ENCODE measurements around the gene CENPX. TPM values are rescaled to one million over a fixed set of nuclear protein-coding genes. Genes with fewer than 3 reads are reported as not detected.

Gene CENPX
- total RNA-seq, 2 experiments from 2014 or later = 80.2 to 91.3 TPM

DNA sequence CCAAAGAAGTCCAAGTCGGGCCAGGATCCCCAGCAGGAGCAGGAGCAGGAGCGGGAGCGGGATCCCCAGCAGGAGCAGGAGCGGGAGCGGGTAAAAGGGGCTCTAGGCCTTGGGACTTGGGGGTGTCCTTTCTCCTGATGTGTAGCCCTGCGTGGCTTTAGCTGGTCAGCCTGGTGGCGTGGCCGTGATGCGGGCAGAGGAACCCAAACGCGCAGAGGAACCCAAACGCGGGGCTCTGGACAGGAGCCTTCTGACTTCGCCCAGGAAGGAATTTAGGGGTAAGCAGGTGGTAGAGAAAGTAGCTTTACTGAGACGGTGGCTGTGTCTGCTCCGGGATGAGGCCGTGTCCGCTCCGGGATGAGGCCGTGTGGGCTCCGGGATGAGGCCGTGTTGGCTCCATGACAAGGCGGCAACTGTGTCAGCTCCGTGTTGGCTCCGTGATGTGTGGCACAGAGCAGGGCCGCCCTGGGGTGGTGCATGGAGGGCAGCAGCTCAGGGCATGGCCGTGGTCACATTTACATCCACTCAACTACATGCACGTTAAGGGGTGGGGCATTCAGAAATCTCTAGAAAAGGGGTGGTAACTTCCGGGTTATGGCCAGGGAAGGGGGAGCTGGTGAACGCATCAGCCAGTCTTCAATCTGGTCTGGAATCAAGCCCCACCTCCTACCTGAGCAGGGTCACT is 25.8 kb downstream of the CENPX start:
- H3K27ac Mint-ChIP-seq = no peak overlapping the region
- no peaks in the 10 kb centered on the region for H3K4me1 Mint-ChIP-seq
- CTCF ChIA-PET = interaction anchor here (0.6 to 1.4 kb wide), 3 partner anchors 37 to 171 kb away, joined by 3 to 6 read pairs (median 3); partner anchors contain the start of gene DCXR
- no peaks in the 10 kb centered on the region for H3K36me3 Mint-ChIP-seq
- H3K9me3 Mint-ChIP-seq (ENCODE audit: low read depth) = no peaks in the 10 kb centered on the region
- ATAC-seq (no peak), DNase-seq (no peak)
- H3K4me3 Mint-ChIP-seq = no peak overlapping the region
- no peaks in the 10 kb centered on the region for H3K27me3 Mint-ChIP-seq

DNA sequence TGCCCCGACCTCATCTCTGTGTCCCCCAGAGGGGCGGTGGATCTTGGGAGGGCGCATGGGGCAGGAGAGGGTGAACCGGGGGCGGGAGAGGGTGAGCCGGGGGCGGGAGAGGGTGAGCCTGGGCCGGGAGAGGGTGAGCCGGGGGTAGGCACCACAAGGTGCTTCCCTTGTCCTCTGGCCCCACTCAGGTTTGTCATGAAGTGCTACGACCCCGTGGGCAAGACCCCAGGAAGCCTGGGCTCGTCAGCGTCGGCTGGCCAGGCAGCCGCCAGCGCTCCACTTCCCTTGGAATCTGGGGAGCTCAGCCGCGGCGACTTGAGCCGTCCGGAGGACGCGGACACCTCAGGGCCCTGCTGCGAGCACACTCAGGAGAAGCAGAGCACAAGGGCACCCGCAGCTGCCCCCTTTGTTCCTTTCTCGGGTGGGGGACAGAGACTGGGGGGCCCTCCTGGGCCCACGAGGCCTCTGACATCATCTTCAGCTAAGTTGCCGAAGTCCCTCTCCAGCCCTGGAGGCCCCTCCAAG is 26.4 kb downstream of the CENPX start:
- CTCF ChIA-PET = interaction anchor here (1.4 kb wide), 1 partner anchor 37 kb away, joined by 6 read pairs; no protein-coding TSS in a partner anchor
- H3K4me1 Mint-ChIP-seq = no peaks in the 10 kb centered on the region
- no peaks in the 10 kb centered on the region for H3K9me3 Mint-ChIP-seq (ENCODE audit: low read depth)
- H3K4me3 Mint-ChIP-seq = no peak overlapping the region
- no peaks in the 10 kb centered on the region for H3K36me3 Mint-ChIP-seq
- DNase-seq (no peak), ATAC-seq (no peak)
- no peak overlapping the region for H3K27ac Mint-ChIP-seq
- no peaks in the 10 kb centered on the region for H3K27me3 Mint-ChIP-seq

DNA sequence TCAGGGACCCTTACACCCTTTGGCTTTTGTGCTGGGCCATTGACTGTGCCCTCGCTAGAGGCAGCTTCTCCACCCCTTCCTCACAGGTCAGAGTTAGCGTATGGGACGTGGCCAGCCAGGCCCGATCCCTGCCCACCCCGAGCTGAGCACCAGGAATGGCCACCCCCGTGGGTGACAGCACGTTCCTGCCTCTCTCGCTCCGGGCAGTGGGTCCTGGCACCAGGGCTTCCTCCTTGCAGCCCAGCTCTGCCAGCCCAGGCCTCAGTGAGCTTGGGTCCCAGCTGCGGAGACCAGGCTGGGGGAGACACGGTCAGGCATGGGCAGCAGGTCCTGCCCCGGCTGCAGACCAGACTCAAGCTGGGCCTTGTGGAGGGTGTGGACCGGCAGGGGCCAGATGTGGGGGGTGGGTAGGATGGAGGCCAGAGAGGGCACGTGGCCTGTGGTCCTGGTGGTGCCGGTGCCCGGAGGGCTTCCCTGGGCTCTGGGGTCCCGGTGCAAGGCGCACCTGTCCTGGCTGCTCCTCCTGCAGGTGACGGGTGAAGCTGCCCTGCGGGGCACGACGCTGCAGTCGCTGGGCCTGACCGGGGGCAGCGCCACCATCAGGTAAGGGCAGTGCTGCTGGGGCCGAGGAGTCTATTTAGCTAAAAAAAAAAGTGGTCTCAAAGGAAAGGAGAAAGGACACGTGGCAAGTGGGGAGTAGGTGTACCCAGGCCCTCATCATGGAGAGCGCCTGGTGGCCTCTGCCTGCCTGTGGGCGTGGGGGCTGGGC is 27.0 kb downstream of the CENPX start:
- H3K9me3 Mint-ChIP-seq (ENCODE audit: low read depth) = no peaks in the 10 kb centered on the region
- no peak overlapping the region for H3K27ac Mint-ChIP-seq
- no peak for DNase-seq
- ATAC-seq = no peak
- no peak overlapping the region for H3K4me3 Mint-ChIP-seq
- H3K36me3 Mint-ChIP-seq = no peaks in the 10 kb centered on the region
- H3K27me3 Mint-ChIP-seq = no peaks in the 10 kb centered on the region
- CTCF ChIA-PET = no interaction called here
- H3K4me1 Mint-ChIP-seq = no peaks in the 10 kb centered on the region

DNA sequence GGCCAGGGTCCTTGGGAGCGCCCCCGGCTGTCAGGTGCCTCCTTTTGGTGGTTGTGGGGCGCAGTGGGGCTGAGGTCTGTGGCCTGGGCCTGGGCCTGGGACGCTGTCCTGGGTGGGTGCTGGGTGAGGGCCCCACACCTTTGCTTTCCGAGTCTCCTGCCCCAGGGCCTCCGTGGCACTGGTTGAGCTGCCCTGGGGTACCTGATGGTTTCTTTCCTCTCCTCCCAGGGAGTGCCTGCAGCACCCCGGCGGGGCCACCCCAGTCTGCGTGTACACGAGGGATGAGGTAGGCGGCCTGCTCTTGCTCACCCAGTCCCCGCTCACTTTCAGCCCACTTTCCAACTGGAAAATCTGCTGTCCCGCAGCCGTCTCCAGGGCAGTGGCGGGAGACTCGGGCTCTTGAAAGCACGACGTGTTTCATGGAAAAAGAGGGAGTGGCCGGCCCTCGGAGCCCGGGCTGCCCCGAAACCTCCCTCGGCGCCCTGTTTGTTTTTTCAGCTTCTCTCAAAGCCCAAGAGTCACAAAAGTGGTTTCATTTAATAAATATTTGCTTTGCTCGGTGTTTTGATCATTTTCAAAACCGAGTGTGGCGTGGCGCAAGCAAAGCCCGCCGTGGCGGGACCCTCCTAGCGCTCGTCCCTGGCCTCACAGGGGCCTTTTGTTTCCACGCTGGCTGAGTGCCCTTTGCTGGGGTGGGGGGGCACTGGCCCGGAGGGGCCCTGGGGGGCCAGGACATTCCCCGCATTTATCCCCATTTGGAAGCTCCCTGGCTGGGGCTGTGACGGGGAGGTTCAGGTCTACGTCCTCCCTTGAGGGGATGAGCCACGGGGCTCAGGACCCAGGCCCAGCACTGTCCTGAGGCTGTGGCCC is 27.9 kb downstream of the CENPX start:
- no peaks in the 10 kb centered on the region for H3K27me3 Mint-ChIP-seq
- CTCF ChIA-PET = no interaction called here
- H3K9me3 Mint-ChIP-seq (ENCODE audit: low read depth) = no peaks in the 10 kb centered on the region
- DNase-seq (no peak), ATAC-seq (no peak)
- no peaks in the 10 kb centered on the region for H3K36me3 Mint-ChIP-seq
- H3K4me3 Mint-ChIP-seq = no peak overlapping the region
- H3K4me1 Mint-ChIP-seq = no peaks in the 10 kb centered on the region
- H3K27ac Mint-ChIP-seq = no peak overlapping the region

DNA sequence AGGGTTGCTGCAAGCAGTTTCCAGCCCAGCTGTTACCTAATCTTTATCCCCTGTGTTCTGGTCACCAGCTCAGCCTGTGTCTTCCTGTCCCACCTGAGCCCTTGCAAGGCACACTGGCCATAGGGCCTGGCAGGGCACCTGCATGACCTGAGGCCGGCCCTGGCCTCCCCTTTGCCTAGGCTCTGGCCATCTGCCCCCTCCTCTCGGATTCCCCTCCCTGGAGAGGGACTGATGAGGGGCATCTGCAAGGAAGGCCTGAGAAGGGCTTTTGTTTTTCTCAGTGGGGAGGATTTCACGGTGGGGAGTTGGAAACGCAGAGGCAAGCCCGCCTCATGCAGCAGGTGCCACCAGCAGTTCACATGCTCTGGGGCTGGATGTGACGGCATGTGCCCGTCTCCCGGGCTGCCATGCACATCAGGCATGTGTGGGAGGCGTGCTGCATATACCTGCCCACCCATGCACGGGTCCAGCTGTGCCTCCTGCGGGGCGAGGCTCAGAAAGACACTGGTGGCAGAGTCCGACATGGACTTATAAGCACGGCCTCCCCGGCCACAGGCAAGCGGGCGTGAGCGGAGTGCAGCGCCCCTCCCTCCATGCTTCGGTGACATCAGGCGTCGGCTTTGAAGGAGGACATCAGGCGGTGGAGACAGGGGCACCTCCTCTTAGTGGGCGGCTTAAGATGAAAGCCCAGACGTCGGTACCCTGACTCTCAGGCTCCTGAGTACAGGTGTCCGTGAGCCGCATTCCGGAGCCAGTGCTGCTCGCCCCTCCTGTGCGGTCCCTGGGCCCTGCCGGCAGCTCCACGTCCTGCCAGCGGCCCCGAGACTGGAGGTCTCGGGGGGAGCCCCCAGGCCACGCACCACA is 28.7 kb downstream of the CENPX start:
- no peaks in the 10 kb centered on the region for H3K27me3 Mint-ChIP-seq
- CTCF ChIA-PET = no interaction called here
- no peak overlapping the region for H3K4me3 Mint-ChIP-seq
- no peak overlapping the region for H3K27ac Mint-ChIP-seq
- DNase-seq (no peak), ATAC-seq (no peak)
- no peaks in the 10 kb centered on the region for H3K4me1 Mint-ChIP-seq
- H3K36me3 Mint-ChIP-seq = no peaks in the 10 kb centered on the region
- H3K9me3 Mint-ChIP-seq (ENCODE audit: low read depth) = no peaks in the 10 kb centered on the region

DNA sequence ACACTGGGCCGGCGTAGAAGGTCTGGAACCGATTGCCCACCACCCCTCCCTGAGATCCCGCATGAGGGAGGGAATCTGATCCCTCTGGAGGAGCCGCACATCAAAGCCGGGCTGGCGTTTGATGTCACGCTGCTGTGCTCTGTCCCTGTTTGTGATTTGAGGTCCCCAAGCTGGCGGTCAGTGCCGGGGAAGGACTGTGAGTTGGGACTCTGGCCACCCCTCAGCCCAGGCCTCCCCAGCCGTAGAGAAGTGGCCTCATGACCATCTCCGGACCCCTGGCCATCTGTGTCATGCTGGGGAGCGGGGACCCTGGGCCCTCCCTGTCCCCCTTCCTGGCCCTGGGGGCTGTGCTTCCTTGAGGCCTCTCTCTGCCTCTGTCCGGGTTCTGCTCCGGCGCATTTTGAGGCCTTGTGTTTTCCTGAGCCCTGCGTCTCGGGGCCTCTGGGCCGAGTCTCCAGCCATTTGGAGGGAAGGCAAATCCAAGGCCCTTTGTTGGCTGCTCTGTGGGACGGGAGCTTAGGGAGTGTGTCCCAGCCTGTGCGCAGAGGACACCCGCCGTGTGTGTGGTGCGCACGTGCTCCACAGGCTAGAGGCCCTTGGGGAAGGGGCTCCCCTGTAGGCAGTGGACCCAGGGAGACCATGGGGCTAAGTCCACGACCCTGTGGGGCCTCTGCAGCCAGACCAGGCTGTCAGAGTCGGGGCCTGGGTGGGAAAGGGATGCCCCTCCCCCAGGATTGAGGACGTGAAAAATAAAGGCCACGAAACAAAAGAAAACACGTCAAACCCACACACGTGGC is 30.2 kb downstream of the CENPX start:
- H3K4me3 Mint-ChIP-seq = no peak overlapping the region
- no peak for ATAC-seq
- CTCF ChIA-PET = no interaction called here
- H3K9me3 Mint-ChIP-seq (ENCODE audit: low read depth) = no peaks in the 10 kb centered on the region
- H3K27me3 Mint-ChIP-seq = no peaks in the 10 kb centered on the region
- no peaks in the 10 kb centered on the region for H3K4me1 Mint-ChIP-seq
- DNase-seq = no peak
- H3K27ac Mint-ChIP-seq = no peak overlapping the region
- H3K36me3 Mint-ChIP-seq = no peaks in the 10 kb centered on the region

DNA sequence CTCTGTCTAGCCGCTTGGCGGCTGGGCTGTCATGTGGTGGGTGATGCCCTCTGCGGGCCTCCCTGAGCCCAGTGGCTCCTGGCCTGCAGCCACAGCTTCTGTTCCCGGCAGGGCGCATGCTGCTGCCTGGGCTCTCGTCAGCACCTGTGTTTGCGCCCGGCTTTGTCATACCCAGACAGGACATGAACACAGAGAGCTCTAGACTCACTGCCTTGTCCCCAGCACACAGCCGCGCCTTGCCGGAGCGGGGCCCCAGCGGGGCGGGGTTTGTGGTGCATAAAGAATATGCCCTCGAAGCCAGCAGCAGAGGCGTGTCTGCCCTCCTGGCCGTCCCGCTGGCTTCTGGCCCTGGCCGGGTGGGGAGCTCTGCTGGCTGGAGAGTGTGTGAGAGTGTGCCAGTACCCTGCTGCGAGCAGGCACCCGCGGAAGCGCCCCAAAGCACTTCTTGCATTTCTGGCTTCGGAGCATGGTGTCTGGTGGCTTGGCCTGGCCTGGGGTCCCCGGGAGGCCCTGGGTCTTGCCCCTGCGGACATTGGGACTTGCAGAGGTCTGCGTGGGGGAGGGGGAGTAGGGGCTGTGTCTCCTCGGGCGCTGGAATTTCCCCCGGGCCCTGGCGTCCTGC is 30.9 kb downstream of the CENPX start:
- no peaks in the 10 kb centered on the region for H3K9me3 Mint-ChIP-seq (ENCODE audit: low read depth)
- H3K4me3 Mint-ChIP-seq = no peak overlapping the region
- no peaks in the 10 kb centered on the region for H3K27me3 Mint-ChIP-seq
- H3K27ac Mint-ChIP-seq = no peak overlapping the region
- H3K36me3 Mint-ChIP-seq = no peaks in the 10 kb centered on the region
- ATAC-seq (no peak), DNase-seq (no peak)
- H3K4me1 Mint-ChIP-seq = no peaks in the 10 kb centered on the region
- CTCF ChIA-PET = interaction anchor here (0.5 kb wide), 1 partner anchor 139 kb away, joined by 5 read pairs; no protein-coding TSS in a partner anchor

DNA sequence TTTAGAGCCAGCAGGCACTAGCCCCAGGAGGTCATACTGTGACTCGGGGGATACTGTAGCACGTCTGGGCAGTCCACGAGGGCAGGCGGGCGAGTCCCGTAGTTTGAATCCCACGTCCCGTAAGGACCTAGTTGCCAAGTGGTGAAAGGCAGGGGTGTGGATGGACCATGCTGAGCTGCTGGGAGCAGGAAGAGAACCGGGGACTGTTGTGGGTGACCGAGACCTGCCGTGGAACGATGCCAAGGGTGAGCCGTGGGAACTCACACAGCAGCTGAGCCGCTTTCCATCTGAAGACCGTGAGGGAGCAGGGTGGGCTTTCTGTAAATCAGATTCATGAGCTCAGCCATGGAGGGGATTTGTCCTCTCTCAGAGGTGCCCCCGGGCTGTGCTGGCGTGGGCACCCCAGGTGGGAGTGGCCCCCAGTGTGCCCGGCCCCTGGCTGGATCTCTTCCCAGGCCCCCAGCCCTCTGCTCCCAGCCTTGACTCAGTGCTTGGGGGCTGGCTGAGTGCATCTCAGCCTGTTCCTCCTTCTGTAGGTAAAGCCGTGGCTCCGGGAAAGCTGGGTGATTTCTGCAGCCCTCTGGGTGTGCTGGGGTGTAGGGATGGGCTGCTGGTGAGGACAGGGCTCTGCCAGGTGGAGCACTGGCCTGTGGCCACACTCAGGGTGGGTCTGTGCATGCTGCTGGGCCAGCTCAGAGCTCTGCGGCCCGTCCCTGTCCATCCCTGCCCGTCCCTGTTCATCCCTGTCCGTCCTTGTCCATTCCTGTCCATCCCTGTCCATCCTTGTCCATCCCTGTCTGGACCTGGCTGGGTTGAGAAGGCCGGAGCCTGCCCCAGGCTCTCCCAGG is 31.6 kb downstream of the CENPX start:
- ATAC-seq = no peak
- no peaks in the 10 kb centered on the region for H3K9me3 Mint-ChIP-seq (ENCODE audit: low read depth)
- no peak overlapping the region for H3K27ac Mint-ChIP-seq
- CTCF ChIA-PET = interaction anchor here (0.5 kb wide), 1 partner anchor 139 kb away, joined by 5 read pairs; no protein-coding TSS in a partner anchor
- DNase-seq = no peak
- no peaks in the 10 kb centered on the region for H3K36me3 Mint-ChIP-seq
- H3K27me3 Mint-ChIP-seq = no peaks in the 10 kb centered on the region
- H3K4me3 Mint-ChIP-seq = no peak overlapping the region
- no peaks in the 10 kb centered on the region for H3K4me1 Mint-ChIP-seq

DNA sequence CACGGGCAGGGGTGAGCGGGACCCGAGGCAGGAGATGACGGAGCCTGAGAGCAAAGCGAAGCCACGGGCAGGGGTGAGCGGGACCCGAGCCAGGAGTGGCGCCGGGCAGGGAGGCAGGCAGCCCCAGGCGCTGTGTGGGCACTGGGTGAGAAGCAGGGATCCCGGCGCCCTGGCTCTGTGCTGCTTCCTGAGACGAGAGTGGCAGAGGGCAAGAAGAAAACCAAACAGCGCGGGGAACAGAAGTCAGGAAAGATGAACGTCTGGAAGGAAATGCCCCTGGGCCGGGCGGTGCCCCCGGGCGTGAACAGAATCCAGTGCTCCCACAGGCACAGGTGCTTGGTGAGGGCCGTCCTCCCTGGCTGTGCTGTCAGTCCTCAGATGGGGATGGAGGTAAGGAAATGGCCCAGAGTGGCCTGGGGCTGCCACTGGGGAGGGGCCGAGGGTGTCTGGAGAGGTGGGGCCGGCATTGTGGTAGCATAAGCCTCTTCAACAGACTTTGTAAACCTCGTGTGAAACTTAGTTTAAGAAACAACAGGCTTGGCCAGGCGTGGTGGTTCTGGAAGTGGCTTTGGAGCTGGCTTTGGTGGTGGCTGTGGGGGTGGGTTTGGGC is 35.4 kb downstream of the CENPX start:
- CTCF ChIA-PET = interaction anchor here (0.7 kb wide), 1 partner anchor 133 kb away, joined by 3 read pairs; no protein-coding TSS in a partner anchor
- H3K36me3 Mint-ChIP-seq = peaks cover 8% of the 10 kb centered on the region
- H3K4me3 Mint-ChIP-seq = no peak overlapping the region
- no peak for DNase-seq
- no peak for ATAC-seq
- no peaks in the 10 kb centered on the region for H3K27me3 Mint-ChIP-seq
- no peak overlapping the region for H3K27ac Mint-ChIP-seq
- H3K9me3 Mint-ChIP-seq (ENCODE audit: low read depth) = no peaks in the 10 kb centered on the region
- no peaks in the 10 kb centered on the region for H3K4me1 Mint-ChIP-seq

DNA sequence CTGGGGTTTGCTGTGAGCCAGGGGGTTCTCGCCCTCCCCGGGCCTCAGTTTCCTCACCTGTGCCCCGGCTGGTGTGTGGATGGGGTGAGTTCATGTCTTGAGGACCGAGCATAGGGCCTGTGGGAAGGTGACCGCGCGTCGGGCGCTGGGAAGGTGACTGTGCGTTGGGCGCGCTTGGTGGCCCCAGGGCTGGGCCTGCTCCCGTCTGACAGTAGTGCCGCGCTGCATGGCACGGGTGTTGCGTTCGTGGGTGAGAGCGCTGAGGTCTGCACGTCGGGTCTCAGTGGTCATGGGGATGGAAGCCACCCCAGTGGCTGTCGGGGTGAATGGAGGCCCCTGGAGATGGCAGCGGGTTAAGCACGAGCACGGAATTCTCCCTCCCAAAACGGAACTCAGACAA is 36.1 kb downstream of the CENPX start:
- Mint-ChIP-seq H3K27me3 (no peaks in the 10 kb centered on the region), H3K27ac (no peak overlapping the region), H3K4me3 (no peak overlapping the region), H3K9me3 (ENCODE audit: low read depth) (no peaks in the 10 kb centered on the region), H3K36me3 (peaks cover 8% of the 10 kb centered on the region), H3K4me1 (peaks cover under 1% of the 10 kb centered on the region)
- ATAC-seq = no peak
- no peak for DNase-seq
- CTCF ChIA-PET = interaction anchor here (1.6 kb wide), 1 partner anchor 33 kb away, joined by 10 read pairs; no protein-coding TSS in a partner anchor

Data from activated CD8-positive, alpha-beta memory T cell treated with anti-CD3 and anti-CD28 coated beads, Interleukin-2, amount 10 ng/mL, durations not matched to agents 7 days and 5 days (primary cell).